ENCODE measurements around the gene BRCA1.
"Not testable (repeated sequence)": the region's sequence is repeated elsewhere in the genome, so short reads cannot be mapped to it uniquely, and the experiment has no call there.

- not testable (repeated sequence) for TF ChIP-seq POLR2AphosphoS5 (IDR thresholded peaks at IDR 0.05; ENCODE audit: borderline replicate concordance, low read depth, low read length); EZH2 (IDR thresholded peaks at IDR 0.05)
Measured at GRCh38 chr17:43159232-43159631, 34.1 kb upstream of the BRCA1 start.
